Ovary (tissue), 9 donors: Measurements from ENCODE around the gene CCBE1. TPM values are rescaled to one million over a fixed set of nuclear protein-coding genes. Genes with fewer than 3 reads are reported as not detected.

Experiments used
- DNase-seq, 5 donors: peaks; one replicate each; pipeline ENCODE4 v3.0.0-alpha.2; 2019 to 2020
- H3K27ac ChIP-seq, 2 donors: fragments of 200-600 bp; one replicate each; pipeline versions ENCODE4 v1.5.1 to v1.8.0; 2019 to 2022
- H3K27me3 ChIP-seq: fragments of 200-600 bp; one replicate; pipeline ENCODE4 v1.8.0; 2022
- H3K36me3 ChIP-seq: fragments of 200-600 bp; sonication (generic); one replicate; pipeline ENCODE4 v1.5.1; 2019
- H3K4me1 ChIP-seq: one replicate; pipeline ENCODE4 v1.8.1; 2013; ENCODE audit warnings: mild to moderate bottlenecking, moderate library complexity; ENCODE audit not compliant: insufficient read depth
- H3K4me3 ChIP-seq: fragments of 200-600 bp; sonication (generic); one replicate; pipeline ENCODE4 v1.5.1; 2017
- H3K9me3 ChIP-seq, 2 donors: fragments of 200-600 bp in 1 of 2; sonication (generic) in 1 of 2; one replicate each; pipeline versions ENCODE4 v1.5.1 to v1.8.1; 2013 to 2019; ENCODE audit warnings: mild to moderate bottlenecking in 1 of 2, moderate library complexity in 1 of 2
- CTCF ChIP-seq, 3 donors: fragments of 450-650 bp in 2 of 3; fragments of 200-600 bp in 1 of 3; IDR thresholded peaks; one replicate each; pipeline versions ENCODE4 v1.5.1 to v1.8.0; 2016 to 2022; ENCODE audit warnings: antibody characterized with exemption in 3 of 3, mild to moderate bottlenecking in 1 of 3
- EP300 ChIP-seq: sonication (generic); formaldehyde crosslinking; IDR thresholded peaks from one replicate; pipeline ENCODE4 v1.6.1; 2017; ENCODE audit warnings: antibody characterized with exemption
- POLR2A ChIP-seq: fragments of 450-650 bp; IDR thresholded peaks from one replicate; pipeline ENCODE4 v1.6.1; 2017; ENCODE audit warnings: antibody characterized with exemption, mild to moderate bottlenecking, moderate library complexity
- WGBS, 3 donors: extraction: QIAGEN DNeasy Blood & Tissue Kit in 1 of 3; methylation state at CpG; one replicate each; pipeline versions ENCODE4 v1.1.5 to v1.1.7; 2013 to 2017; 5-methylcytosine and 5-hydroxymethylcytosine counted together
- intact Hi-C, 4 donors: fragments of 100-400 bp; cut with DNase I; formaldehyde crosslinking; loops; one replicate each; pipeline versions ENCODE4 v1.11.0 to v1.15.1; 2022 to 2023
- polyA plus RNA-seq, 2 donors: library from polyadenylated mRNA; stranded (reverse); fragments of 200-250 nt in 1 of 2; fragments of 350-450 nt in 1 of 2; fragmentation: Illumina TruSeq in 1 of 2; extraction: RNeasy Lipid Tissue Mini Kit (QIAGEN cat#74804) in 1 of 2; gene quantifications; one replicate each; pipeline ENCODE4 v1.2.3, GENCODE V29; 2013 to 2014
- total RNA-seq, 7 donors: library from RNA; depleted of rRNA in 2 of 7; stranded (reverse); fragments of >200 nt in 2 of 7; fragmentation: NEBNext Ultra II Directional in 3 of 7; extraction: Animal tissue kit (Norgen Biotek cat#: 25700) in 3 of 7; gene quantifications; one replicate each; pipeline versions ENCODE4 v1.1.0 to v1.2.4, GENCODE V29; 2016 to 2023
- donor health status: DM: no; HTN: no; CAD: no; lungs with moderate emphysema.
- donor health status: DM: no; HTN: no; CAD: no.
- donor health status: Bipolar disorder and iron deficiency.
- donor health status: DM: yes; HTN: yes; CAD: no.
- donor health status: DM: no; HTN: no; CAD: no.
- donor health status: DM: yes; HTN: yes; CAD: no.

The CCBE1 gene
- total and polyA plus RNA-seq, 9 donors: 15.9 to 109 (median 43.9) TPM

GRCh38 chr18:59681521-59682004, 15.7 kb downstream of the CCBE1 start:
- Histone ChIP-seq H3K4me1 (peaks cover 12% of the 10 kb centered on the region), H3K4me3 (no peak overlapping the region), H3K27ac (no peak overlapping the region), H3K27me3 (no peaks in the 10 kb centered on the region), H3K9me3 (no peaks in the 10 kb centered on the region), H3K36me3 (no peaks in the 10 kb centered on the region)
- TF ChIP-seq CTCF (IDR thresholded peaks at IDR 0.05) (no peak), EP300 (no peak), POLR2A (no peak)
- 76 to 79% (median 77%) methylated on average over 6 of the region's 6 CpGs for WGBS, 3 donors
- intact Hi-C loops: no loop called here
- DNase-seq: no peak

- no peak overlapping the region for H3K27ac ChIP-seq
- TF ChIP-seq CTCF (IDR thresholded peaks at IDR 0.05) (no peak), POLR2A (no peak), EP300 (no peak)
- no peak for DNase-seq
- no peak overlapping the region for H3K4me3 ChIP-seq
- H3K9me3 ChIP-seq: no peaks in the 10 kb centered on the region
- H3K36me3 ChIP-seq: no peaks in the 10 kb centered on the region
- peaks cover 12% of the 10 kb centered on the region for H3K4me1 ChIP-seq
- WGBS, 3 donors: 85 to 94% (median 90%) methylated on average over 5 of the region's 5 CpGs
- no peaks in the 10 kb centered on the region for H3K27me3 ChIP-seq
- intact Hi-C loops: no loop called here
Observed at GRCh38 chr18:59681051-59681450, 16.2 kb downstream of the CCBE1 start.

GRCh38 chr18:59675346-59675745, 21.9 kb downstream of the CCBE1 start:
- H3K27ac ChIP-seq: peak overlapping the region in 1 of 2 donors; percentile 5
- TF ChIP-seq EP300: no peak
- no peak for TF ChIP-seq CTCF (IDR thresholded peaks at IDR 0.05)
- no peak for TF ChIP-seq POLR2A
- intact Hi-C loops: no loop called here
- no peaks in the 10 kb centered on the region for H3K9me3 ChIP-seq
- H3K4me3 ChIP-seq: no peak overlapping the region
- no peaks in the 10 kb centered on the region for H3K27me3 ChIP-seq
- peaks cover 17% of the 10 kb centered on the region for H3K4me1 ChIP-seq
- H3K36me3 ChIP-seq: no peaks in the 10 kb centered on the region
- DNase-seq: no peak
- 2 to 17% (median 5%) methylated on average over 2 of the region's 2 CpGs for WGBS, 3 donors

GRCh38 chr18:59674903-59675270, 22.3 kb downstream of the CCBE1 start:
- no peak for DNase-seq
- 3 to 37% (median 6%) methylated on average over 1 of the region's 1 CpG for WGBS, 3 donors

More at GRCh38 chr18:59674903-59675270, 22.3 kb downstream of the CCBE1 start:
- intact Hi-C loops: no loop called here
- no peaks in the 10 kb centered on the region for H3K36me3 ChIP-seq
- H3K9me3 ChIP-seq: no peaks in the 10 kb centered on the region
- H3K27ac ChIP-seq: peak overlapping the region in 1 of 2 donors; percentile 5
- TF ChIP-seq POLR2A: no peak
- TF ChIP-seq CTCF (IDR thresholded peaks at IDR 0.05): no peak
- TF ChIP-seq EP300: no peak
- H3K4me3 ChIP-seq: no peak overlapping the region
- peaks cover 17% of the 10 kb centered on the region for H3K4me1 ChIP-seq
- no peaks in the 10 kb centered on the region for H3K27me3 ChIP-seq
